SH-SY5Y (cell line): ENCODE results near the gene ENKD1.

Experiments
- GATA2 ChIP-seq: IDR thresholded peaks from 2 replicates; pipeline ENCODE4 v1.6.1; 2011; ENCODE audit warnings: mild to moderate bottlenecking, low read depth, low read length
- GATA3 ChIP-seq: IDR thresholded peaks from 2 replicates; pipeline ENCODE4 v1.6.1; 2011; ENCODE audit warnings: low read depth, mild to moderate bottlenecking, low read length, moderate library complexity

DNA sequence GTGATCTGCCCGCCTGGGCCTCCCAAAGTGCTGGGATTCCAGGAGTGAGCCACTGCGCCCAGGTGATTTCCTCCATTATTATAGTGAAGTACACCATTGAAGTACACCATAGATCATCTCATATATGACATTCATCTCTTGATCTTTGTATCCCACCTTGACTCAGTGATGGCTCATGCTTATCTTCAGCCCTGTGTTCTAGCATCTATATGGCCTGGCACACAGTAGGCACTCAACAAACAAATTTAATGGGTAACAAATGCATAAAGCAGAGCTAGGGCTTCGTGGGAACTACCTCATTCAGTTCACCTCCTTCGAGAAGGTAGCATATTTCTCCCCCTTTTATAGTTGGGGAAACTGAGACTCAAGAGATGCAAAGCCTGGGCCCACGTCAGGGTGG lies 952 bp downstream of the ENKD1 start:
- TF ChIP-seq GATA2, result no peak
- no peak for TF ChIP-seq GATA3
